ENCODE data around the gene BCO1.

BCO1 gene

GRCh38 chr16:81231014-81231413, 7.5 kb upstream of the BCO1 start:
- Histone ChIP-seq H3K4me3 (no peak overlapping the region), H3K4me2 (no peak overlapping the region), H3K4me1 (no peaks in the 10 kb centered on the region), H3K9me3 (no peaks in the 10 kb centered on the region; the same call in 1 of the 2 replicates), H3K36me3 (no peaks in the 10 kb centered on the region), H3K9ac (no peak overlapping the region), H3K27ac (no peak overlapping the region), H4K20me1 (no peaks in the 10 kb centered on the region), H3K27me3 (no peaks in the 10 kb centered on the region)
- TF ChIP-seq Cebpa-rat (IDR thresholded peaks at IDR 0.05), result no peak

GRCh38 chr16:81232740-81233367, 5.6 kb upstream of the BCO1 start:
- TF ChIP-seq Cebpa-rat (IDR thresholded peaks at IDR 0.05), result no peak
- H3K27ac ChIP-seq, result no peak overlapping the region
- no peak overlapping the region for H3K4me2 ChIP-seq
- no peaks in the 10 kb centered on the region for H3K4me1 ChIP-seq
- H3K27me3 ChIP-seq, result no peaks in the 10 kb centered on the region
- no peak overlapping the region for H3K4me3 ChIP-seq
- no peak overlapping the region for H3K9ac ChIP-seq
- H3K36me3 ChIP-seq, result no peaks in the 10 kb centered on the region
- no peaks in the 10 kb centered on the region for H4K20me1 ChIP-seq
- H3K9me3 ChIP-seq, result no peaks in the 10 kb centered on the region; the same call in 1 of the 2 replicates

- TF ChIP-seq Cebpa-rat (IDR thresholded peaks at IDR 0.05), result no peak
- no peaks in the 10 kb centered on the region; the same call in 1 of the 2 replicates for H3K9me3 ChIP-seq
- no peak overlapping the region for H3K27ac ChIP-seq
- H3K36me3 ChIP-seq, result no peaks in the 10 kb centered on the region
- no peaks in the 10 kb centered on the region for H3K27me3 ChIP-seq
- no peak overlapping the region for H3K9ac ChIP-seq
- H3K4me1 ChIP-seq, result peaks cover 8% of the 10 kb centered on the region
- no peak overlapping the region for H3K4me2 ChIP-seq
- H4K20me1 ChIP-seq, result no peaks in the 10 kb centered on the region
- H3K4me3 ChIP-seq, result no peak overlapping the region
These were observed 1.2 kb upstream of the BCO1 start for GRCh38 chr16:81237282-81237681.

- no peak overlapping the region for H3K4me2 ChIP-seq
These were observed 570 bp upstream of the BCO1 start for GRCh38 chr16:81237942-81238295.

GRCh38 chr16:81239367-81240121, 1.1 kb downstream of the BCO1 start:
- H3K9ac ChIP-seq, result no peak overlapping the region
- H3K4me3 ChIP-seq, result no peak overlapping the region
- no peak overlapping the region for H3K27ac ChIP-seq
- peaks cover 8% of the 10 kb centered on the region for H3K4me1 ChIP-seq
- no peaks in the 10 kb centered on the region for H3K36me3 ChIP-seq
- H3K9me3 ChIP-seq, result no peaks in the 10 kb centered on the region
- no peaks in the 10 kb centered on the region for H3K27me3 ChIP-seq
- H3K4me2 ChIP-seq, result no peak overlapping the region
- no peaks in the 10 kb centered on the region for H4K20me1 ChIP-seq
- no peak for TF ChIP-seq Cebpa-rat (IDR thresholded peaks at IDR 0.05)

More at GRCh38 chr16:81237942-81238295, 570 bp upstream of the BCO1 start:
- no peak overlapping the region for H3K27ac ChIP-seq
- no peak overlapping the region for H3K4me3 ChIP-seq
- H3K9ac ChIP-seq, result no peak overlapping the region
- TF ChIP-seq Cebpa-rat (IDR thresholded peaks at IDR 0.05), result no peak
- peaks cover 8% of the 10 kb centered on the region for H3K4me1 ChIP-seq
- no peaks in the 10 kb centered on the region for H3K9me3 ChIP-seq
- no peaks in the 10 kb centered on the region for H3K27me3 ChIP-seq
- H3K36me3 ChIP-seq, result no peaks in the 10 kb centered on the region
- H4K20me1 ChIP-seq, result no peaks in the 10 kb centered on the region

- no peaks in the 10 kb centered on the region for H4K20me1 ChIP-seq
- H3K9ac ChIP-seq, result no peak overlapping the region
- no peak overlapping the region for H3K27ac ChIP-seq
- H3K36me3 ChIP-seq, result no peaks in the 10 kb centered on the region
- no peaks in the 10 kb centered on the region for H3K9me3 ChIP-seq
- no peak overlapping the region for H3K4me2 ChIP-seq
- no peaks in the 10 kb centered on the region for H3K27me3 ChIP-seq
- TF ChIP-seq Cebpa-rat (IDR thresholded peaks at IDR 0.05), result no peak
- peaks cover 8% of the 10 kb centered on the region for H3K4me1 ChIP-seq
- H3K4me3 ChIP-seq, result no peak overlapping the region
These were observed 3.2 kb downstream of the BCO1 start for GRCh38 chr16:81241706-81242105.

GRCh38 chr16:81242977-81243618, 4.6 kb downstream of the BCO1 start:
- no peak overlapping the region for H3K4me2 ChIP-seq
- H3K4me3 ChIP-seq, result no peak overlapping the region
- no peaks in the 10 kb centered on the region for H3K27me3 ChIP-seq
- H3K4me1 ChIP-seq, result peaks cover 8% of the 10 kb centered on the region
- TF ChIP-seq Cebpa-rat (IDR thresholded peaks at IDR 0.05), result peak; percentile 79
- no peak overlapping the region for H3K27ac ChIP-seq
- H4K20me1 ChIP-seq, result no peaks in the 10 kb centered on the region
- no peaks in the 10 kb centered on the region for H3K36me3 ChIP-seq
- H3K9me3 ChIP-seq, result no peaks in the 10 kb centered on the region
- no peak overlapping the region for H3K9ac ChIP-seq

- no peaks in the 10 kb centered on the region for H3K9me3 ChIP-seq
- TF ChIP-seq Cebpa-rat (IDR thresholded peaks at IDR 0.05), result no peak
- H3K4me2 ChIP-seq, result no peak overlapping the region
- H3K9ac ChIP-seq, result no peak overlapping the region
- no peaks in the 10 kb centered on the region for H3K36me3 ChIP-seq
- no peaks in the 10 kb centered on the region for H4K20me1 ChIP-seq
- H3K4me1 ChIP-seq, result peaks cover 3% of the 10 kb centered on the region
- no peak overlapping the region for H3K4me3 ChIP-seq
- no peaks in the 10 kb centered on the region for H3K27me3 ChIP-seq
- no peak overlapping the region for H3K27ac ChIP-seq
These were observed 5.5 kb downstream of the BCO1 start for GRCh38 chr16:81243942-81244341.

GRCh38 chr16:81251871-81252270, 13.4 kb downstream of the BCO1 start:
- no peak for TF ChIP-seq Cebpa-rat (IDR thresholded peaks at IDR 0.05)
- Histone ChIP-seq H3K9me3 (no peaks in the 10 kb centered on the region), H3K4me1 (no peaks in the 10 kb centered on the region), H4K20me1 (no peaks in the 10 kb centered on the region), H3K9ac (no peak overlapping the region), H3K27ac (no peak overlapping the region), H3K27me3 (no peaks in the 10 kb centered on the region), H3K4me3 (no peak overlapping the region), H3K4me2 (no peak overlapping the region), H3K36me3 (no peaks in the 10 kb centered on the region)

GRCh38 chr16:81253141-81253540, 14.7 kb downstream of the BCO1 start:
- no peak overlapping the region for H3K27ac ChIP-seq
- H3K36me3 ChIP-seq, result no peaks in the 10 kb centered on the region
- H3K27me3 ChIP-seq, result no peaks in the 10 kb centered on the region
- H3K4me2 ChIP-seq, result no peak overlapping the region
- H3K4me1 ChIP-seq, result no peaks in the 10 kb centered on the region
- no peaks in the 10 kb centered on the region for H3K9me3 ChIP-seq
- H3K4me3 ChIP-seq, result no peak overlapping the region
- no peaks in the 10 kb centered on the region for H4K20me1 ChIP-seq
- H3K9ac ChIP-seq, result no peak overlapping the region
- no peak for TF ChIP-seq Cebpa-rat (IDR thresholded peaks at IDR 0.05)
